Osteoblast (primary cell): ENCODE results near the gene AP2B1. TPM values are rescaled to one million over a fixed set of nuclear protein-coding genes. Genes with fewer than 3 reads are reported as not detected.

ENCODE experiments used
- DNase-seq: peaks from one replicate; pipeline ENCODE4 v3.0.0; 2011; ENCODE audit warnings: low spot score, mixed read lengths; ENCODE audit not compliant: insufficient read length; ENCODE audit errors: missing footprints
- H2AFZ ChIP-seq: 2 replicates; pipeline ENCODE4 v1.6.0; 2011; ENCODE audit warnings: mild to moderate bottlenecking, low read length
- H3K27ac ChIP-seq: 2 replicates; pipeline ENCODE4 v1.5.1; 2011; ENCODE audit warnings: mild to moderate bottlenecking, low read depth, low read length, moderate library complexity
- H3K27me3 ChIP-seq: 2 replicates; pipeline ENCODE4 v1.6.0; 2012; ENCODE audit warnings: mild to moderate bottlenecking, control low read depth, inconsistent platforms, low read length, moderate library complexity; ENCODE audit not compliant: insufficient read depth
- H3K36me3 ChIP-seq: 2 replicates; pipeline ENCODE4 v1.5.1; 2011; ENCODE audit warnings: mild to moderate bottlenecking, low read length, control low read depth, moderate library complexity; ENCODE audit not compliant: insufficient read depth
- H3K4me1 ChIP-seq: 2 replicates; pipeline ENCODE4 v1.5.1; 2011; ENCODE audit warnings: mild to moderate bottlenecking, low read length, control low read depth, moderate library complexity; ENCODE audit not compliant: insufficient read depth
- H3K4me2 ChIP-seq: 2 replicates; pipeline ENCODE4 v1.6.0; 2011; ENCODE audit warnings: mild to moderate bottlenecking, low read length; ENCODE audit not compliant: insufficient read depth
- H3K4me3 ChIP-seq: fragments of 200-600 bp; sonication (generic); 3 replicates; pipeline ENCODE4 v1.5.1; 2012; ENCODE audit warnings: mild to moderate bottlenecking, low read length, inconsistent platforms; ENCODE audit not compliant: insufficient read depth
- H3K79me2 ChIP-seq: 2 replicates; pipeline ENCODE4 v1.6.0; 2012; ENCODE audit warnings: mild to moderate bottlenecking, low read length, control low read depth, inconsistent platforms; ENCODE audit not compliant: insufficient read depth
- H3K9me3 ChIP-seq: 2 replicates; pipeline ENCODE4 v1.5.1; 2011; ENCODE audit warnings: low read depth, low read length, control low read depth
- H4K20me1 ChIP-seq: 2 replicates; pipeline ENCODE4 v1.6.0; 2012; ENCODE audit warnings: mild to moderate bottlenecking, low read length, control low read depth; ENCODE audit not compliant: insufficient read depth
- CTCF ChIP-seq: IDR thresholded peaks from 2 replicates; pipeline ENCODE4 v1.5.1; 2011; ENCODE audit warnings: mild to moderate bottlenecking, low read depth, low read length, moderate library complexity; ENCODE audit errors: extremely low read depth
- total RNA-seq: library from RNA; depleted of rRNA; stranded (reverse); fragments of >200 nt; gene quantifications from 2 replicates; pipeline ENCODE4 v1.2.3, GENCODE V29; 2012

Gene AP2B1
- total RNA-seq, 1 donor = 84.0 TPM

DNA sequence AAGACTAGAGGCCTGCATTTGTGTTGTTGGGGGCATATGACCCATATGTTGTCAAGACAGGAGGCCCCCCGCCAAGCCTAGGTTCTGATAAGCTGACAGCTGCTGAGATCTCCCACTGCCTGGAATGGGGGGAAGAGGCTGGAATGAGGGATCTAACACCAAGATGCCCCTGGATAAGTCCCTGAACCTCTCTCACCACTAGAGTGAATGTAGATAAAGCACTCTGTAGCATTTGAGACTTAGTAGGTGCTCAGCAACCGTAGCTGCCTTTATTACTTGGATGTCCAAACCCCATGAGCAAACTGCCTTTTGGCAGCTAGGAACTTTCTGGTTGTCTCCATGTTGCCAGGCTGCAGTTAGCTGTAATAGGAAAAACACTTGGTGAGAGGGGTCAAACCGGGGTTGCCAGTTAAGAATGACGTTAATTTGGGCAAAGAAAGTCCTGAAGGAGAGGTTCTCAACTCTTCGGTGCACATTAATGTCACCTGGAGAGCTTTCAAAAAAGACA lies 139.9 kb downstream of the AP2B1 start:
- no peaks in the 10 kb centered on the region for H4K20me1 ChIP-seq
- no peaks in the 10 kb centered on the region for H3K79me2 ChIP-seq
- H3K27ac ChIP-seq = peak overlapping the region; percentile 87
- peaks cover 14% of the 10 kb centered on the region for H3K36me3 ChIP-seq
- no peak overlapping the region for H2AFZ ChIP-seq
- DNase-seq = no peak
- no peaks in the 10 kb centered on the region for H3K27me3 ChIP-seq
- H3K9me3 ChIP-seq = no peaks in the 10 kb centered on the region
- peak overlapping the region; percentile 44 for H3K4me2 ChIP-seq
- H3K4me1 ChIP-seq = peaks cover 30% of the 10 kb centered on the region
- no peak for TF ChIP-seq CTCF
- H3K4me3 ChIP-seq = no peak overlapping the region

GRCh38 chr17:35727635-35728034 lies 140.5 kb downstream of the AP2B1 start:
- Histone ChIP-seq H3K27me3 (no peaks in the 10 kb centered on the region), H3K9me3 (no peaks in the 10 kb centered on the region), H3K27ac (peak overlapping the region; percentile 87), H2AFZ (no peak overlapping the region), H3K4me2 (no peak overlapping the region), H4K20me1 (peaks cover 5% of the 10 kb centered on the region), H3K36me3 (peaks cover 14% of the 10 kb centered on the region), H3K4me1 (peaks cover 30% of the 10 kb centered on the region), H3K79me2 (no peaks in the 10 kb centered on the region), H3K4me3 (no peak overlapping the region)
- no peak for TF ChIP-seq CTCF
- DNase-seq = no peak

DNA sequence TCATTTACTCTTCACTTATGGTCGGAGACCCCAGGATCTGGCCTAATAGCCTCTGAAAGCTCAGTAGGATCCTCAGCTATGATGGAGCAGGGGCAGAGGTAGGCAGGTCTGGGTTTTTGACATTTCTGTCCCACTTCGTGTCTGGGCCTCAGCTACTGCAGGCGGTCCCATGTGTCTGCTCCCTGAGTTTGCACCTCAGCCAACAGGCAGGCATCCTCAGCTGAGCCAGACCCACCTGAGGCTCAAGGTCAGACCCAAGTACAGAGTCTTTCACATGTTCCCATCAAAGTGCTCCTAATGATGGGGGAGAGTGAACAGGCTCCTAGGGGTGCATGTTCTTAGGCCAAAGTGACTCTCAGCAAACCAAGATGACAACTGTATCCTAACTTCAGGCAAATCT lies 141.4 kb downstream of the AP2B1 start:
- H3K4me2 ChIP-seq = no peak overlapping the region
- H3K27ac ChIP-seq = no peak overlapping the region
- peaks cover 10% of the 10 kb centered on the region for H3K36me3 ChIP-seq
- H3K4me3 ChIP-seq = no peak overlapping the region
- H3K27me3 ChIP-seq = no peaks in the 10 kb centered on the region
- H3K79me2 ChIP-seq = no peaks in the 10 kb centered on the region
- no peak for TF ChIP-seq CTCF
- H4K20me1 ChIP-seq = peaks cover 5% of the 10 kb centered on the region
- H2AFZ ChIP-seq = no peak overlapping the region
- no peak for DNase-seq
- peaks cover 30% of the 10 kb centered on the region for H3K4me1 ChIP-seq
- H3K9me3 ChIP-seq = no peaks in the 10 kb centered on the region

DNA sequence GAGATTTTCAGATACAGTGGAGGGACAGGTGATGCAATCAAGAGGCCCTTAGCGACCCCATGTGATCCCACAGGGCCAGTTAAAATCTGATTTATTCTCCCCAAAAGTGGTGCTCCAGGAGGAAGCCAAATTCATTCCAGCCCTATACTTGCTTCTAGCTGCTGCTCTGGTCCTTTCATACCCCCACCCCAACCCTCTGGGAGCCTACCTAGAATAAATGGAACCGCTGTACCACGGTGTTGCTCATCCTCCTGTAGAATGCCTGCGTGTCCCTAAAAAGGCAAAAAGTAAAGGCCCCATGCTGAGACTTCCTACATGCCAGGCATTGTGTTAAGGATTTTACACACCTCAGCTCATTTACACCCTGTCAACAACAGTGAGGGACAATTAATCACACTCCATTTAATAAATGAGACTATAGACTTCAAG lies 142.3 kb downstream of the AP2B1 start:
- H3K36me3 ChIP-seq = peaks cover 2% of the 10 kb centered on the region
- no peaks in the 10 kb centered on the region for H3K27me3 ChIP-seq
- no peak overlapping the region for H2AFZ ChIP-seq
- H3K9me3 ChIP-seq = no peaks in the 10 kb centered on the region
- peaks cover 30% of the 10 kb centered on the region for H3K4me1 ChIP-seq
- TF ChIP-seq CTCF = no peak
- H3K4me2 ChIP-seq = no peak overlapping the region
- peaks cover 5% of the 10 kb centered on the region for H4K20me1 ChIP-seq
- H3K4me3 ChIP-seq = no peak overlapping the region
- no peak for DNase-seq
- no peak overlapping the region for H3K27ac ChIP-seq
- no peaks in the 10 kb centered on the region for H3K79me2 ChIP-seq
